ENCODE data around the gene KANK2.

GRCh38 chr19:11141937-11142527, 55.3 kb downstream of the KANK2 start:
- TF ChIP-seq POLR2A (IDR thresholded peaks at IDR 0.05; ENCODE audit: low read length): no peak
- TF ChIP-seq GATA1 (IDR thresholded peaks at IDR 0.05; ENCODE audit: low read depth, low read length): no peak

All from erythroblast (primary cell).